Ramos (cell line): ENCODE data around the gene PSMD4.
"Not testable (repeated sequence)": the region's sequence is repeated elsewhere in the genome, so short reads cannot be mapped to it uniquely, and the experiment has no call there.

Source experiments
- in situ Hi-C: fragments of 300-500 bp; cut with MboI; formaldehyde crosslinking; loops from one replicate; pipeline ENCODE4 v1.14.3; 2022; ENCODE audit warnings: low sequenced_read_pairs; ENCODE audit not compliant: unreplicated experiment

Gene PSMD4

GRCh38 chr1:151254217-151255213 lies at the start of gene PSMD4:
TSS of gene PSMD4 (plus strand) at chr1:151254734. CDS start at chr1:151254783, 49 bp downstream.
- in situ Hi-C loops = no loop called here

GRCh38 chr1:151205381-151205965 lies 49.1 kb upstream of the PSMD4 start:
- in situ Hi-C loops = not testable (repeated sequence)

- in situ Hi-C loops = no loop called here
Observed at GRCh38 chr1:151210830-151211229, 43.7 kb upstream of the PSMD4 start.

- in situ Hi-C loops = no loop called here
Observed at GRCh38 chr1:151211972-151212705, 42.4 kb upstream of the PSMD4 start.

- in situ Hi-C loops = no loop called here
Observed at GRCh38 chr1:151213560-151213959, 41.0 kb upstream of the PSMD4 start.

GRCh38 chr1:151221616-151222015 lies 32.9 kb upstream of the PSMD4 start:
- in situ Hi-C loops = no loop called here

GRCh38 chr1:151222130-151222529 lies 32.4 kb upstream of the PSMD4 start:
- in situ Hi-C loops = no loop called here

- in situ Hi-C loops = no loop called here
Observed at GRCh38 chr1:151235235-151235634, 19.3 kb upstream of the PSMD4 start.

GRCh38 chr1:151237678-151238466 lies 16.7 kb upstream of the PSMD4 start:
- in situ Hi-C loops = no loop called here

GRCh38 chr1:151238467-151238739 lies 16.1 kb upstream of the PSMD4 start:
- in situ Hi-C loops = no loop called here

- in situ Hi-C loops = no loop called here
Observed at GRCh38 chr1:151242442-151242841, 12.1 kb upstream of the PSMD4 start.

- in situ Hi-C loops = no loop called here
Observed at GRCh38 chr1:151243683-151244216, 10.8 kb upstream of the PSMD4 start.

- in situ Hi-C loops = no loop called here
Observed at GRCh38 chr1:151246786-151247185, 7.7 kb upstream of the PSMD4 start.

- in situ Hi-C loops = no loop called here
Observed at GRCh38 chr1:151251656-151252470, 2.7 kb upstream of the PSMD4 start.

- in situ Hi-C loops = no loop called here
Observed at GRCh38 chr1:151255381-151255780, 847 bp downstream of the PSMD4 start.

GRCh38 chr1:151259351-151259750 lies 4.8 kb downstream of the PSMD4 start:
- in situ Hi-C loops = no loop called here

- in situ Hi-C loops = no loop called here
Observed at GRCh38 chr1:151265446-151266236, 11.1 kb downstream of the PSMD4 start.

GRCh38 chr1:151266315-151266714 lies 11.8 kb downstream of the PSMD4 start:
- in situ Hi-C loops = no loop called here
